ENCODE measurements around the gene NRG3. TPM values are rescaled to one million over a fixed set of nuclear protein-coding genes. Genes with fewer than 3 reads are reported as not detected.
"Not testable (repeated sequence)": the region's sequence is repeated elsewhere in the genome, so short reads cannot be mapped to it uniquely, and the experiment has no call there.

NRG3 gene
- total RNA-seq, 1 donor from 2014 or later, result 0.92 TPM

GRCh38 chr10:82319074-82319473 lies 444.1 kb downstream of the NRG3 start:
- TF ChIP-seq CTCF (conservative IDR thresholded peaks at IDR 0.05; ENCODE audit: low read depth, low read length), result no peak
- no peak for DNase-seq (ENCODE audit: low read depth)
- no peak overlapping the region for H3K4me3 ChIP-seq (ENCODE audit: low read depth, low read length)

- DNase-seq (ENCODE audit: low read depth), result no peak
- TF ChIP-seq CTCF (conservative IDR thresholded peaks at IDR 0.05; ENCODE audit: low read depth, low read length), result no peak
- no peak overlapping the region for H3K4me3 ChIP-seq (ENCODE audit: low read depth, low read length)
Observed at GRCh38 chr10:82319562-82319961, 444.6 kb downstream of the NRG3 start.

- DNase-seq (ENCODE audit: low read depth), result no peak
- no peak for TF ChIP-seq CTCF (conservative IDR thresholded peaks at IDR 0.05; ENCODE audit: low read depth, low read length)
- no peak overlapping the region for H3K4me3 ChIP-seq (ENCODE audit: low read depth, low read length)
Observed at GRCh38 chr10:82321724-82322123, 446.7 kb downstream of the NRG3 start.

GRCh38 chr10:82331716-82332115 lies 456.7 kb downstream of the NRG3 start:
- no peak overlapping the region for H3K4me3 ChIP-seq (ENCODE audit: low read depth, low read length)
- no peak for DNase-seq (ENCODE audit: low read depth)
- TF ChIP-seq CTCF (conservative IDR thresholded peaks at IDR 0.05; ENCODE audit: low read depth, low read length), result no peak

GRCh38 chr10:82335831-82336230 lies 460.8 kb downstream of the NRG3 start:
- TF ChIP-seq CTCF (conservative IDR thresholded peaks at IDR 0.05; ENCODE audit: low read depth, low read length), result no peak
- no peak for DNase-seq (ENCODE audit: low read depth)

GRCh38 chr10:82340166-82340565 lies 465.2 kb downstream of the NRG3 start:
- TF ChIP-seq CTCF (conservative IDR thresholded peaks at IDR 0.05; ENCODE audit: low read depth, low read length), result no peak
- no peak overlapping the region for H3K4me3 ChIP-seq (ENCODE audit: low read depth, low read length)
- DNase-seq (ENCODE audit: low read depth), result no peak

More at GRCh38 chr10:82335831-82336230, 460.8 kb downstream of the NRG3 start:
- no peak overlapping the region for H3K4me3 ChIP-seq (ENCODE audit: low read depth, low read length)

GRCh38 chr10:82349590-82349989 lies 474.6 kb downstream of the NRG3 start:
- not testable (repeated sequence) for DNase-seq (ENCODE audit: low read depth); H3K4me3 ChIP-seq (ENCODE audit: low read depth, low read length)

GRCh38 chr10:82353381-82353780 lies 478.4 kb downstream of the NRG3 start:
- DNase-seq (ENCODE audit: low read depth), result no peak
- no peak for TF ChIP-seq CTCF (conservative IDR thresholded peaks at IDR 0.05; ENCODE audit: low read depth, low read length)
- no peak overlapping the region for H3K4me3 ChIP-seq (ENCODE audit: low read depth, low read length)
